Hepatocyte (in vitro differentiated cells): ENCODE results near the gene MYL4. TPM values are rescaled to one million over a fixed set of nuclear protein-coding genes. Genes with fewer than 3 reads are reported as not detected.
"Not testable (repeated sequence)": the region's sequence is repeated elsewhere in the genome, so short reads cannot be mapped to it uniquely, and the experiment has no call there.

Experiments used
- DNase-seq: peaks from one replicate; pipeline ENCODE4 v3.0.0-alpha.2; 2016; ENCODE audit warnings: low spot score
- H2AFZ ChIP-seq: fragments of 200-600 bp; sonication (generic); 2 replicates; pipeline ENCODE4 v1.6.0; 2016; ENCODE audit warnings: antibody characterized with exemption, mild to moderate bottlenecking
- H3K27ac ChIP-seq: fragments of 200-600 bp; sonication (generic); 2 replicates; pipeline ENCODE4 v1.5.1; 2016; ENCODE audit warnings: mild to moderate bottlenecking
- H3K27me3 ChIP-seq: fragments of 200-600 bp; sonication (generic); 2 replicates; pipeline ENCODE4 v1.6.1; 2016
- H3K36me3 ChIP-seq: fragments of 200-600 bp; sonication (generic); replicated peaks from 2 replicates; pipeline ENCODE4 v1.5.1; 2016; ENCODE audit warnings: low read depth; ENCODE audit not compliant: insufficient read depth
- H3K4me1 ChIP-seq: fragments of 200-600 bp; sonication (generic); 2 replicates; pipeline ENCODE4 v1.5.1; 2016; ENCODE audit warnings: mild to moderate bottlenecking, moderate library complexity; ENCODE audit not compliant: insufficient read depth
- H3K4me2 ChIP-seq: fragments of 200-600 bp; sonication (generic); 2 replicates; pipeline ENCODE4 v1.6.0; 2016
- H3K4me3 ChIP-seq: fragments of 200-600 bp; sonication (generic); 2 replicates; pipeline ENCODE4 v1.5.1; 2016; ENCODE audit warnings: mild to moderate bottlenecking
- H3K79me2 ChIP-seq: fragments of 200-600 bp; sonication (generic); 2 replicates; pipeline ENCODE4 v1.6.0; 2017; ENCODE audit warnings: mild to moderate bottlenecking
- H3K9me2 ChIP-seq: fragments of 200-600 bp; sonication (generic); replicated peaks from 2 replicates; pipeline ENCODE4 v1.6.0; 2017; ENCODE audit warnings: mild to moderate bottlenecking; ENCODE audit not compliant: insufficient read depth
- H3K9me3 ChIP-seq: fragments of 200-600 bp; sonication (generic); 2 replicates; pipeline ENCODE4 v1.5.1; 2016; ENCODE audit warnings: low read depth, mild to moderate bottlenecking
- H4K20me1 ChIP-seq: fragments of 200-600 bp; sonication (generic); 2 replicates; pipeline ENCODE4 v1.6.0; 2016; ENCODE audit warnings: mild to moderate bottlenecking; ENCODE audit not compliant: insufficient read depth, poor library complexity, severe bottlenecking
- CTCF ChIP-seq: fragments of 200-600 bp; sonication (generic); IDR thresholded peaks from 2 replicates; pipeline ENCODE4 v1.5.1; 2016; ENCODE audit warnings: antibody characterized with exemption, mild to moderate bottlenecking; ENCODE audit not compliant: poor library complexity
- EZH2 ChIP-seq: fragments of 200-600 bp; sonication (generic); IDR thresholded peaks from 2 replicates; pipeline ENCODE4 v1.6.1; 2016; ENCODE audit warnings: antibody characterized with exemption, mild to moderate bottlenecking, borderline replicate concordance
- EZH2phosphoT487 ChIP-seq: fragments of 200-600 bp; sonication (generic); IDR thresholded peaks from one replicate; pipeline ENCODE4 v1.6.1; 2018; ENCODE audit warnings: antibody characterized with exemption, mild to moderate bottlenecking, low read depth, moderate library complexity; ENCODE audit not compliant: unreplicated experiment, severe bottlenecking
- WGBS: methylation state at CpG from one replicate; pipeline ENCODE4 v1.1.6; 2016; ENCODE audit warnings: low lambda C conversion rate; ENCODE audit errors: missing lambda C conversion rate; 5-methylcytosine and 5-hydroxymethylcytosine counted together
- polyA plus RNA-seq: library from polyadenylated mRNA; unstranded; fragments of >200 nt; fragmentation: Nextera tagmentation; extraction: Ambion mirVana; gene quantifications from 2 replicates; pipeline ENCODE4 v1.2.1, GENCODE V29; 2016
- total RNA-seq: library from RNA; depleted of rRNA; stranded (reverse); fragments of >200 nt; gene quantifications from 2 replicates; pipeline ENCODE4 v1.2.3, GENCODE V29; 2014

The MYL4 gene
- total and polyA plus RNA-seq, 2 experiments from 2014 or later: 10.2 to 28.6 TPM

DNA sequence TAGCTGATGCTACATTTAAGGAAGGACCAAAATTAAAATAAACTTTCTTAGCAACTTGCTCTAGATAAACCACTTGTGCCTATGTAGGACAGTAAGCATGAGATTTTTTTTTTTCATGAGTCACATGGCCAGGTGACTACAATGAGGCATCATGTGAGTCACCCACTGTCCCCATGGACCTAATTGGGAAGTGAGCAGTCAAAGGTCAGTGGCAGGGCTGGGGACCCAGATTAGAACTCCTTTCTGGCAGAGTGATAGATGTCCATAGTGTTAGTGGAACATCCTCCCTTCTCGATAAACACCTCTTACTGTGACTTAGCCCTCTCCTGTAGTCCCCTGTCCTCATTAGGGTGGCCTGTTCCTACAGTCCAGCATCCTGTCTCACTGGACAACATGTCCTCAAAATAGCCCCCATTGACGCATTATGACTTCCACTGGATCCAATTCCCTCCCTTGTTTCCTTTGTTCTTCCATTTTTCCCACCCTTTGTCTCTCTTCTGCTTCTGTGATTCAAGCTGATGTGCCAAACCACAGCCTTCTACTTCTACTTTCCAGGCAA, 56.9 kb downstream of the MYL4 start:
- H3K9me3 ChIP-seq: no peaks in the 10 kb centered on the region
- H3K4me3 ChIP-seq: no peak overlapping the region
- TF ChIP-seq EZH2: no peak
- TF ChIP-seq EZH2phosphoT487: no peak
- TF ChIP-seq CTCF: no peak
- H3K4me2 ChIP-seq: no peak overlapping the region
- no peak overlapping the region for H3K27ac ChIP-seq
- DNase-seq: peak; percentile 40
- no peaks in the 10 kb centered on the region for H4K20me1 ChIP-seq
- no peaks in the 10 kb centered on the region for H3K79me2 ChIP-seq
- no peaks in the 10 kb centered on the region for H3K27me3 ChIP-seq
- WGBS: 97% methylated on average over 2 of the region's 2 CpGs
- H2AFZ ChIP-seq: no peak overlapping the region
- H3K36me3 ChIP-seq: no peaks in the 10 kb centered on the region
- H3K9me2 ChIP-seq: no peaks in the 10 kb centered on the region
- H3K4me1 ChIP-seq: peaks cover 8% of the 10 kb centered on the region

DNA sequence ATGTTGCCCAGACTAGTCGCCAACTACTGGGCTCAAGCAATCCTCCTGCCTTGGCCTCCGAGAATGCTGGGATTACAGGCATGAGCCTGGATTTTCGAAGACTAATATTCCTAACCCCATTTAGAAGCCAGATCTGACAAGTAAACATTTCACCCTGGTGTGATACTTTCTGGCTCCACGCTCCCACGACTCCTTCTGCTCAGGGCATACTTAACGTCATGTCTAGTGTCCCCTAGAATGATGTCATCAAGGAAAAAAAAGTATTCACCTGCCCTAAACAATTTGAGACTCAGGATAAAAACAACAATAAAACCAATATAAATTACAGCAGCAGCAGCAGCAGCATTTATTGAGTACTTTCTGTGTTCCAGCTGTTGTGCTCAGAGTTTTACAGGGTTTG, 57.6 kb downstream of the MYL4 start:
- DNase-seq: no peak
- Histone ChIP-seq H3K27ac (peak overlapping the region; percentile 15), H2AFZ (no peak overlapping the region), H3K9me3 (no peaks in the 10 kb centered on the region), H3K9me2 (no peaks in the 10 kb centered on the region), H3K36me3 (no peaks in the 10 kb centered on the region), H3K4me2 (no peak overlapping the region), H3K4me3 (no peak overlapping the region), H3K79me2 (no peaks in the 10 kb centered on the region), H4K20me1 (no peaks in the 10 kb centered on the region), H3K27me3 (no peaks in the 10 kb centered on the region), H3K4me1 (peaks cover 8% of the 10 kb centered on the region)
- no peak for TF ChIP-seq CTCF
- TF ChIP-seq EZH2phosphoT487: no peak
- TF ChIP-seq EZH2: no peak
- WGBS: 90% methylated on average over 6 of the region's 6 CpGs

- Histone ChIP-seq H3K36me3 (no peaks in the 10 kb centered on the region), H3K9me3 (no peaks in the 10 kb centered on the region), H3K9me2 (no peaks in the 10 kb centered on the region), H3K4me1 (peaks cover 8% of the 10 kb centered on the region), H3K27me3 (no peaks in the 10 kb centered on the region), H3K4me2 (no peak overlapping the region), H3K79me2 (no peaks in the 10 kb centered on the region), H2AFZ (no peak overlapping the region), H3K27ac (peak overlapping the region; percentile 52), H4K20me1 (no peaks in the 10 kb centered on the region), H3K4me3 (no peak overlapping the region)
- 29% methylated on average over 1 of the region's 1 CpG for WGBS
- DNase-seq: no peak
- no peak for TF ChIP-seq EZH2
- TF ChIP-seq EZH2phosphoT487: no peak
- no peak for TF ChIP-seq CTCF
Measured at GRCh38 chr17:47267354-47267828, 58.2 kb downstream of the MYL4 start.

- H3K9me2 ChIP-seq, H3K27me3 ChIP-seq, H3K4me2 ChIP-seq, H3K36me3 ChIP-seq, H3K9me3 ChIP-seq, H3K4me1 ChIP-seq, DNase-seq, H2AFZ ChIP-seq, H4K20me1 ChIP-seq, H3K27ac ChIP-seq, H3K79me2 ChIP-seq, H3K4me3 ChIP-seq: not testable (repeated sequence)
- WGBS: 88% methylated on average over 3 of the region's 3 CpGs
Measured at GRCh38 chr17:47268964-47269363, 59.8 kb downstream of the MYL4 start.

GRCh38 chr17:47269561-47270280, 60.6 kb downstream of the MYL4 start:
- not testable (repeated sequence) for H3K27ac ChIP-seq

More at GRCh38 chr17:47269561-47270280, 60.6 kb downstream of the MYL4 start:
- H3K9me2 ChIP-seq, H3K4me2 ChIP-seq, H3K79me2 ChIP-seq, H3K27me3 ChIP-seq, H2AFZ ChIP-seq, DNase-seq, H3K36me3 ChIP-seq, H3K9me3 ChIP-seq, H4K20me1 ChIP-seq, H3K4me3 ChIP-seq: not testable (repeated sequence)
- H3K4me1 ChIP-seq: peaks cover 15% of the 10 kb centered on the region
